HepG2 (cell line): ENCODE data around the gene CTIF. TPM values are rescaled to one million over a fixed set of nuclear protein-coding genes. Genes with fewer than 3 reads are reported as not detected.

Source experiments
- ATAC-seq: fragments of 200-7000 bp; cut with Tn5 transposase; 3 replicates; pipeline ENCODE4 v1.9.1; 2020; ENCODE audit warnings: mild to moderate bottlenecking, moderate library complexity
- BruUV-seq: library from RNA; stranded (reverse); fragments of 400-500 nt; replicated peaks from 2 replicates; lab custom pipeline; 2021; lab: Mats Ljungman, UMichigan
- CTCF ChIA-PET: fragments of 300-600 bp; formaldehyde crosslinking; extraction: SDS; loops from one replicate; lab custom pipeline; 2021; ENCODE audit warnings: low total read pairs, inconsistent platforms, low intra/inter-chr PET ratio; lab: Yijun Ruan, JAX
- POLR2A ChIA-PET: fragments of 350-600 bp; sonication (Branson Sonifier 250); formaldehyde crosslinking; loops from one replicate; lab custom pipeline; 2020; ENCODE audit warnings: antibody characterized with exemption, inconsistent platforms; lab: Yijun Ruan, JAX
- DNase-seq: peaks from one replicate; pipeline ENCODE4 v3.0.0-alpha.2; 2015; ENCODE audit warnings: low spot score
- FAIRE-seq: peaks from 3 replicates; lab custom pipeline; 2011; peaks lifted over from hg19 to GRCh38; lab: Jason Lieb, UNC
- H2AFZ ChIP-seq: one replicate; pipeline ENCODE4 v1.6.1; 2011; ENCODE audit warnings: low read length, inconsistent platforms
- H3K27ac ChIP-seq: fragments of 300-600 bp; 3 replicates; pipeline ENCODE4 v1.8.0; 2011; ENCODE audit warnings: mixed run types, mild to moderate bottlenecking, mixed read lengths, low read length, inconsistent platforms; ENCODE audit not compliant: insufficient read depth; ENCODE audit errors: extremely low read length
- H3K27me3 ChIP-seq, 2 experiments: fragments of 200-600 bp in 1 of 2; 2 replicates in 1 of 2; 3 replicates in 1 of 2; pipeline versions ENCODE4 v1.6.0 to v1.8.0; 2011; ENCODE audit warnings: low read length in 2 of 2, mild to moderate bottlenecking in 2 of 2, moderate library complexity in 2 of 2, inconsistent platforms in 1 of 2; ENCODE audit not compliant: insufficient read depth in 2 of 2, control insufficient read depth in 1 of 2
- H3K36me3 ChIP-seq, 2 experiments: fragments of 200-600 bp in 1 of 2; replicated peaks in 1 of 2; 2 replicates in 1 of 2; 3 replicates in 1 of 2; pipeline versions ENCODE4 v1.5.1 to v1.8.0; 2011; ENCODE audit warnings: low read length in 2 of 2, inconsistent platforms in 1 of 2; ENCODE audit not compliant: insufficient read depth in 2 of 2, control insufficient read depth in 1 of 2
- H3K4me1 ChIP-seq: 2 replicates; pipeline ENCODE4 v1.5.1; 2012; ENCODE audit warnings: low read length, inconsistent platforms; ENCODE audit not compliant: insufficient read depth
- H3K4me2 ChIP-seq: 2 replicates; pipeline ENCODE4 v1.6.0; 2011; ENCODE audit warnings: low read depth, low read length, inconsistent platforms
- H3K4me3 ChIP-seq, 3 experiments: fragments of 200-600 bp in 1 of 3; sonication (generic), shearing (Covaris generic) in 1 of 3; replicated peaks in 1 of 3; 2 replicates each; pipeline ENCODE4 v1.5.1; 2011 to 2016; ENCODE audit warnings: low read length in 3 of 3, inconsistent platforms in 2 of 3, low read depth in 2 of 3, mild to moderate bottlenecking in 2 of 3, control low read depth in 1 of 3, mixed read lengths in 1 of 3; ENCODE audit not compliant: insufficient read depth in 1 of 3
- H3K79me2 ChIP-seq: one replicate; pipeline ENCODE4 v1.6.1; 2011; ENCODE audit warnings: low read length, inconsistent platforms; ENCODE audit not compliant: insufficient read depth
- H3K9ac ChIP-seq: 2 replicates; pipeline ENCODE4 v1.6.0; 2011; ENCODE audit warnings: mild to moderate bottlenecking, low read depth, low read length, inconsistent platforms; ENCODE audit not compliant: insufficient read depth
- H3K9me3 ChIP-seq: 2 replicates; pipeline ENCODE4 v1.5.1; 2012; ENCODE audit warnings: mild to moderate bottlenecking, low read length
- H4K20me1 ChIP-seq: 2 replicates; pipeline ENCODE4 v1.6.0; 2011; ENCODE audit warnings: inconsistent platforms, mild to moderate bottlenecking, low read length, moderate library complexity; ENCODE audit not compliant: insufficient read depth
- ARID5B ChIP-seq: IDR thresholded peaks from 2 replicates; pipeline ENCODE4 v1.4.0; 2020; ENCODE audit warnings: mild to moderate bottlenecking, missing genetic modification reagents
- BCL6 ChIP-seq: IDR thresholded peaks from 2 replicates; pipeline ENCODE4 v1.6.1; 2016; ENCODE audit warnings: missing genetic modification reagents, missing compliant biosample characterization
- MTA1 ChIP-seq: sonication (generic); formaldehyde crosslinking; IDR thresholded peaks from 2 replicates; pipeline ENCODE4 v1.4.0; 2020; ENCODE audit warnings: missing genetic modification reagents, mild to moderate bottlenecking, borderline replicate concordance
- SMARCE1 ChIP-seq: fragments of 450-650 bp; IDR thresholded peaks from 2 replicates; pipeline ENCODE4 v1.6.1; 2017; ENCODE audit warnings: borderline replicate concordance
- SRSF4 ChIP-seq: fragments of 200-400 bp; formaldehyde crosslinking; IDR thresholded peaks from one replicate; pipeline ENCODE4 v1.6.1; 2018; ENCODE audit warnings: mild to moderate bottlenecking, low read depth, low read length, moderate library complexity; ENCODE audit not compliant: poor library complexity, severe bottlenecking
- ZBTB33 ChIP-seq: sonication (generic); formaldehyde crosslinking; IDR thresholded peaks from 2 replicates; pipeline ENCODE4 v1.4.0; 2020; ENCODE audit warnings: missing genetic modification reagents
- ZBTB43 ChIP-seq: sonication (generic); formaldehyde crosslinking; conservative IDR thresholded peaks from 2 replicates; pipeline ENCODE4 v1.4.0; 2020; ENCODE audit warnings: missing genetic modification reagents
- ZNF33B ChIP-seq: sonication (generic); formaldehyde crosslinking; IDR thresholded peaks from 2 replicates; pipeline ENCODE4 v1.5.1; 2020; ENCODE audit warnings: mild to moderate bottlenecking, missing genetic modification reagents
- ZNF773 ChIP-seq: sonication (generic); formaldehyde crosslinking; IDR thresholded peaks from 2 replicates; pipeline ENCODE4 v1.4.0; 2020; ENCODE audit warnings: missing genetic modification reagents, borderline replicate concordance
- ZNF891 ChIP-seq: sonication (generic); formaldehyde crosslinking; IDR thresholded peaks from 2 replicates; pipeline ENCODE4 v1.5.0; 2020; ENCODE audit warnings: mild to moderate bottlenecking, missing genetic modification reagents
- ZZZ3 ChIP-seq: sonication (generic); formaldehyde crosslinking; IDR thresholded peaks from 2 replicates; pipeline ENCODE4 v1.4.0; 2020; ENCODE audit warnings: missing genetic modification reagents, mild to moderate bottlenecking, borderline replicate concordance
- WGBS: methylation state at CpG from one replicate; pipeline ENCODE4 v1.1.6; 2017; ENCODE audit warnings: low lambda C conversion rate; 5-methylcytosine and 5-hydroxymethylcytosine counted together
- in situ Hi-C: cut with HindIII; loops from 2 replicates; pipeline ENCODE4 v1.10.0; 2017; ENCODE audit warnings: low pct_unique_long_range_greater_than_20kb; ENCODE audit not compliant: extremely low pct_ligation_motif_present
- intact Hi-C: fragments of 100-400 bp; cut with micrococcal nuclease; formaldehyde crosslinking; loops from one replicate; pipeline ENCODE4 v1.10.0; 2022; ENCODE audit not compliant: unreplicated experiment
- polyA plus RNA-seq, 8 experiments: library from polyadenylated mRNA; depleted of rRNA in 3 of 8; stranded (reverse) in 7 of 8; unstranded in 1 of 8; fragments of >200 nt; fragmentation: Illumina TruSeq in 4 of 8; extraction: Trizol in 4 of 8; gene quantifications; 2 replicates each; pipeline versions ENCODE4 v1.2.1 to v1.2.3, GENCODE V29; 2011 to 2016; ENCODE audit warnings: low read depth in 4 of 8, missing spikeins in 1 of 8, mixed read lengths in 1 of 8; ENCODE audit not compliant: insufficient read depth in 1 of 8
- total RNA-seq, 5 experiments: library from RNA; depleted of rRNA; stranded (reverse); fragments of >200 nt; fragmentation: Illumina TruSeq; extraction: Trizol; gene quantifications; 2 replicates each; pipeline ENCODE4 v1.2.3, GENCODE V29; 2016; ENCODE audit warnings: low read depth in 1 of 5
- TF ChIP-seq, protein P1 (sequence below): IDR thresholded peaks from 2 replicates; pipeline ENCODE4 v1.6.1; 2016; ENCODE audit warnings: missing compliant biosample characterization, missing genetic modification reagents, borderline replicate concordance

Gene CTIF
- total and polyA plus RNA-seq, 2 of the 13 experiments (the other 11 are each of a cell fraction or from before 2014, with no cell fraction given): 18.2 to 28.0 TPM

GRCh38 chr18:48687346-48688042, 148.7 kb downstream of the CTIF start:
- no peak for ATAC-seq
- in situ Hi-C loops (loop anchor here (25.0 kb wide), 1 partner anchor 750 kb away; no protein-coding TSS in a partner anchor), intact Hi-C loops (no loop called here)
- POLR2A ChIA-PET: no interaction called here
- Histone ChIP-seq H2AFZ (no peak overlapping the region), H3K4me1 (peaks cover 13% of the 10 kb centered on the region), H3K9ac (no peak overlapping the region), H3K27me3 (no peaks in the 10 kb centered on the region), H3K36me3 (peaks cover 3 to 36% of the 10 kb centered on the region in 2 experiments; a peak in 4 of 5 replicates), H3K79me2 (no peaks in the 10 kb centered on the region), H3K9me3 (no peaks in the 10 kb centered on the region), H4K20me1 (no peaks in the 10 kb centered on the region), H3K27ac (no peak overlapping the region), H3K4me2 (no peak overlapping the region), H3K4me3 (no peak overlapping the region)
- no peak for FAIRE-seq
- no peak for TF ChIP-seq ZBTB43 (CRISPR knock-in tag)
- no peak for TF ChIP-seq SRSF4
- TF ChIP-seq ZNF891 (CRISPR knock-in tag): no peak
- TF ChIP-seq BCL6 (CRISPR knock-in tag): no peak
- TF ChIP-seq MTA1 (CRISPR knock-in tag): no peak
- TF ChIP-seq ARID5B (CRISPR knock-in tag): no peak
- TF ChIP-seq ZNF33B: no peak
- no peak for TF ChIP-seq ZZZ3 (CRISPR knock-in tag)
- TF ChIP-seq, protein P1, sequence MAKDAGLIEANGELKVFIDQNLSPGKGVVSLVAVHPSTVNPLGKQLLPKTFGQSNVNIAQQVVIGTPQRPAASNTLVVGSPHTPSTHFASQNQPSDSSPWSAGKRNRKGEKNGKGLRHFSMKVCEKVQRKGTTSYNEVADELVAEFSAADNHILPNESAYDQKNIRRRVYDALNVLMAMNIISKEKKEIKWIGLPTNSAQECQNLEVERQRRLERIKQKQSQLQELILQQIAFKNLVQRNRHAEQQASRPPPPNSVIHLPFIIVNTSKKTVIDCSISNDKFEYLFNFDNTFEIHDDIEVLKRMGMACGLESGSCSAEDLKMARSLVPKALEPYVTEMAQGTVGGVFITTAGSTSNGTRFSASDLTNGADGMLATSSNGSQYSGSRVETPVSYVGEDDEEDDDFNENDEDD (CRISPR knock-in tag): no peak
- TF ChIP-seq ZNF773: no peak
- TF ChIP-seq ZBTB33 (CRISPR knock-in tag): no peak
- TF ChIP-seq SMARCE1: no peak
- CTCF ChIA-PET: no interaction called here
- WGBS: 96% methylated on average over 6 of the region's 10 CpGs
- no peak for DNase-seq
- BruUV-seq: no TSS peak
